ENCODE results near the gene SPAG8.

SPAG8 gene

DNA sequence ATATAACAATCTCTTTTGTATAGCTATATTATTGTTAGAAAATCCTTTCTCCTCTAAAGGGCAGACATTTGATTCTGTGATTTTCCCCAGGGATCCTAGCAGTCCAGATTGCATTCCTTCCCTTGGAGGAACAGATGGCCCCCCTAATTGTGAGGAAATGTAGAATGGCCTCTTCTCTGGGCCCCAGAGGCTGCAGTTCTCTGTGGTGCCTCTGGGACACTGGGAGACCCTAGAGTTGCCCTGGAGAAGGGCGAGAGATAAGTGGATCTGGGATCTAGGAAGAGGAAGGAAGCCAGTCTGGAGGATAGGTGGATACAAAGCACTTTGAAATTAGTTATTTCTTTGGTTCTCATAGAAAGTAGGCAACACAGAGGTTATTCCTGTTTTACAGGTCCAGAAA is 4.6 kb upstream of the SPAG8 start:
- Histone ChIP-seq H3K9me3 (ENCODE audit: severe bottlenecking) (no peaks in the 10 kb centered on the region), H3K36me3 (peaks cover 3% of the 10 kb centered on the region), H3K27me3 (ENCODE audit: insufficient read depth, low read depth, severe bottlenecking) (no peaks in the 10 kb centered on the region), H3K27ac (no peak overlapping the region), H3K4me3 (ENCODE audit: low read depth, low read length) (no peak overlapping the region)
- peak; percentile 59 for DNase-seq
- TF ChIP-seq CTCF (IDR thresholded peaks at IDR 0.05; ENCODE audit: low read depth, low read length) = peak; percentile 44

DNA sequence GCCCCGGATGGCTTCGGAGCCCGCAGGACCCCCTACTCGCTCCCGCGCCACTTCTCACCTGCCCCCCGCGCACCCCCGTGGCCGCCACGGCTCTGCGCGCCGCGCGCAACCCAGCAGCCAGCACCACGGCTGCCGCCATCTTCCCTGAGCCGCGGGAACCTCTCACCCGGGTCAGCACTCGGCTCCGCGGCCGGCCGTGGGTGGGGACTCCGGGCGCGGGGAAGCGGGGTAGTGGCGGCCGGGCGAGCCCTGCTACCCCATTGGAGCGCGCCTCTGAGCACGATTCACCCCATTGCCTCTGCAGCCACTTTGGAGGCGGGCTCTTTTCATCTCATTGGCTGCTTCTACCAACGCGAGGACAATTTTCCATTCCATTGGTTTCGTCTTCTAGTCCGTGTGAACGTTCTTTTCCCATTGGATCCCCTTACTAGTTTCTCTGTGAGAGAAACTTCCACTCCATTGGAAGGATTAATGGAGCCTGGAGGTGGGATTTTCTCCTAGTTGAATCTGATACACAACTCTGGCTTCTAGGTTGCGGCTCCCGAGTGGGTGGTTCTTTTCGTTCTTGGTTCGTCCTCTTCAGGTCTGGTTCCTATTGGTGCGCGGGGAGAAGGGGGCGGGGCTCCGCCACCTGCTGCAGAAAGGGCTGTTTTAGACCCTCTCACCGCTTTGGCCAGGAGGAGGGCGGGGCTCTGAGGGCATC is 2.9 kb upstream of the SPAG8 start, which contains the start of gene HINT2:
Gene HINT2, minus strand, starts transcription at position 202 of the 703 bp plus-strand sequence. Its CDS starts 63 bp downstream, at position 139.
- peak within 1 kb of the TSS; percentile 73 for H3K4me3 ChIP-seq (ENCODE audit: low read depth, low read length)
- H3K27me3 ChIP-seq (ENCODE audit: insufficient read depth, low read depth, severe bottlenecking) = no peaks in the 10 kb centered on the region
- TF ChIP-seq CTCF (IDR thresholded peaks at IDR 0.05; ENCODE audit: low read depth, low read length) = no peak

GRCh38 chr9:35814106-35814840 is 2.2 kb upstream of the SPAG8 start:
- Histone ChIP-seq H3K36me3 (peaks cover 12% of the 10 kb centered on the region), H3K9me3 (ENCODE audit: severe bottlenecking) (no peaks in the 10 kb centered on the region), H3K4me3 (ENCODE audit: low read depth, low read length) (peak overlapping the region; percentile 73), H3K27ac (peak overlapping the region; percentile 99), H3K27me3 (ENCODE audit: insufficient read depth, low read depth, severe bottlenecking) (no peaks in the 10 kb centered on the region)
- TF ChIP-seq CTCF (IDR thresholded peaks at IDR 0.05; ENCODE audit: low read depth, low read length) = peak; percentile 57
- DNase-seq = peak; percentile 69

More for the DNA sequence above, 2.9 kb upstream of the SPAG8 start, which contains the start of gene HINT2:
- peak; percentile 99 for DNase-seq
- Histone ChIP-seq H3K36me3 (peaks cover 5% of the 10 kb centered on the region), H3K9me3 (ENCODE audit: severe bottlenecking) (no peaks in the 10 kb centered on the region), H3K27ac (peak within 1 kb of the TSS; percentile 99)

GRCh38 chr9:35813434-35814105 is 1.5 kb upstream of the SPAG8 start:
- Histone ChIP-seq H3K36me3 (peaks cover 19% of the 10 kb centered on the region), H3K4me3 (ENCODE audit: low read depth, low read length) (peak overlapping the region; percentile 73), H3K27ac (peak overlapping the region; percentile 99), H3K9me3 (ENCODE audit: severe bottlenecking) (no peaks in the 10 kb centered on the region), H3K27me3 (ENCODE audit: insufficient read depth, low read depth, severe bottlenecking) (no peaks in the 10 kb centered on the region)
- peak; percentile 43 for DNase-seq
- TF ChIP-seq CTCF (IDR thresholded peaks at IDR 0.05; ENCODE audit: low read depth, low read length) = peak; percentile 72

- TF ChIP-seq CTCF (IDR thresholded peaks at IDR 0.05; ENCODE audit: low read depth, low read length) = no peak
- no peaks in the 10 kb centered on the region for H3K27me3 ChIP-seq (ENCODE audit: insufficient read depth, low read depth, severe bottlenecking)
- DNase-seq = no peak
- H3K4me3 ChIP-seq (ENCODE audit: low read depth, low read length) = peak overlapping the region; percentile 39
- no peak overlapping the region for H3K27ac ChIP-seq
- H3K36me3 ChIP-seq = peaks cover 37% of the 10 kb centered on the region
- H3K9me3 ChIP-seq (ENCODE audit: severe bottlenecking) = no peaks in the 10 kb centered on the region
Measured at GRCh38 chr9:35811381-35812024, 559 bp downstream of the SPAG8 start.

Data from WERI-Rb-1 (cell line).